GM18858 (cell line): ENCODE data around the gene RPS29.

Experiments used
- ATAC-seq: cut with Tn5 transposase; IDR thresholded peaks from one replicate; pipeline ENCODE4 v1.9.1; 2021; ENCODE audit not compliant: unreplicated experiment

RPS29 gene

DNA sequence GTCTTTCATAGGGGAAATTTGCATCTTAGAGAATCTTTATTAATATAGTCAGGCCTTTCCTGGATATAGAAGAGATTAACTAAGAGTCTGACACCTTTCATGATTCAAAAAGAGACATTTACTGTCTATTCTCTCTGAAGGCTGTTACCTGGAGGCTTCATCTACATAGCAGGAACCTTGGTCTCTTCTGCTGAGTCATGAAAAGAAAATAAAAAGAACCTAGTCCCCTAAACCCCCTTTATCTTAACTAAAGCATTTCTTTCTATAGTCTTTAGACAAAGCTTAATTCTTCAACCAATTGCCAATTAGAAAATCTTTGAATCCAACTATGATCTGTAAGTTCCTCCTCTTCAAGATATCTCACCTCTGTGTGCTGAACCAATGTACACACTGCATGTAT is 33.1 kb downstream of the RPS29 start:
- ATAC-seq: no peak

GRCh38 chr14:49551569-49551968 is 34.6 kb downstream of the RPS29 start:
- ATAC-seq: no peak

- ATAC-seq: no peak
Measured at GRCh38 chr14:49550286-49551184, 35.6 kb downstream of the RPS29 start.

DNA sequence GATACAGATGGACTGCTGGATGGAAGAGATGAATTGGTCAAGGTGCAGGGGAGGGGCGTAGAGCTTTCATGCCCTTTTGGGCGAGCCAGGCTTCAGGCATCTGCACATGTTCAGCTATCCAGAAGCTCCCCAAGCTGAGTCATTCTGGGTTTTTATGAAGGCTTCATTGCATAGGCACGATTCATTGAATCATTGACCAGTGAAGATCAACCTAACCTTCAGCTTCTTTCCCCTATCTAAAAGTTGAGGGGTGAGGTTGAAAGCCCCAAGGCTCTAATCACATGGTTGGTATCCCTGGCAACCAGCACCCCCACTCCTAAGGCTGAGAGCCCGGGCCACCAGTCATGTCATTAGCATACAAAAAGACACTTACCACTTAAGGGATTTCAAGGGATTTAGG is 36.3 kb downstream of the RPS29 start:
- ATAC-seq: no peak

DNA sequence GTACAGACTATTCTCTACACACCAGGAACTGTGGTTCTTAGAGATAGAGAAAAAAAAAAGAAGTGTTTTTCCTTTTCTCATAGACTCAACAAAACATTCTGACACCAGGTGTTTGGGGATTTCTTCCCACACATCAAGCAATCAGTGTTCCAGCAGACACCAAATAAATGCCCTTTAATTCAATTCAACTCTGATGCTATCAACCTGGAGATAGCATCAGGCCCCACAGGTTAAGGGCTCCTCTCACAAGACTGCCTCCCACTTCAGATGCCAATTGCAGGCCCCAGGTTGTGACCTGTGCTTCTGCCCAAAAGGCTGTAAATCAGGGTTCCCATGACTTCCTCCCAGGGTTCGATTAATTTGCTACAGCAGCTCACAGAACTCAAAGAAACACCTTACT is 36.7 kb downstream of the RPS29 start:
- no peak for ATAC-seq

- no peak for ATAC-seq
Measured at GRCh38 chr14:49546766-49547165, 39.4 kb downstream of the RPS29 start.

DNA sequence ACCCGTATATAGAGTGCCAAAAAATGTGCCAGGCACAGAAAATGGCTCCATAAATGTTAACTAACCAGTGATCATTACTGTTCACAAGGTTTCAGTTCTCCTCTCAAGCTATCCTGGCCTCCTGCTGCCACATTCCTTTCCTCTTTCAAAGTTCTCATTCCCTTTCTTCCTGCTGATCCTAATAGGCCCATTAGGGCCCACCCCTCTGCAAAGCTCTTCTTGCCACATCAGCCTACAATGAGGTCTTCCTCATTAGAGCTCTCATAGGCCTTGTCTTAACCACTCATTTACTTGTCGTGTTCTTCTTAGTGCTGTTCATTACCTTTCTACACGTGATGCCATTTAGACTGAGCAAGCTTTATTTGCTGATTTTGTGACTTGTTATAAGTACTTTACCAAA is 40.5 kb downstream of the RPS29 start:
- ATAC-seq: no peak

DNA sequence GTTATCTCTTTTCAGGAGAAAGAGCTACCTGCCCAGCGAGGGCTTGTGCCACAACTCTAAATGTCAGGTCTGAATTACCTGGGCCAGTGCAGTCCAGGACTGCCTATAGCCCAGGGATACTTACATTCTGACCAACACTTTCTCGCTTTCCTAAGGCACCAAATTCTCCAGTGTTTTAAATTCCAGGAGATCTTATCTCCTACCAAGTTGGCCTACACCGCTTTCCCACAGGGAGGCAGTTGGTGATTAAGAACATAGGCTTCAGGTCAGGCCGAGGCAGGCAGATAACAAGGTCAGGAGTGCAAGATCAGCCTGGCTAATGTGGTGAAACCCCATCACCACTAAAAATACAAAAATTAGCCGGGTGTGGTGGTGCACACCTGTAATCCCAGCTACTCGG is 41.1 kb downstream of the RPS29 start:
- ATAC-seq: no peak

GRCh38 chr14:49541049-49541448 is 45.1 kb downstream of the RPS29 start:
- no peak for ATAC-seq

GRCh38 chr14:49538852-49539251 is 47.3 kb downstream of the RPS29 start:
- ATAC-seq: no peak
